HepG2 (cell line): ENCODE data around the gene SALL2. TPM values are rescaled to one million over a fixed set of nuclear protein-coding genes. Genes with fewer than 3 reads are reported as not detected.
A peak's percentile ranks its signal among the peaks of the same experiment; 100 is the strongest.

Experiments used
- ATF7 ChIP-seq, 2 experiments: fragments of 450-650 bp in 1 of 2; sonication (generic) in 1 of 2; formaldehyde crosslinking in 1 of 2; IDR thresholded peaks; 2 replicates each; pipeline versions ENCODE4 v1.4.0 to v1.6.1; 2016 to 2020; ENCODE audit warnings: antibody characterized with exemption in 1 of 2, mild to moderate bottlenecking in 1 of 2, missing genetic modification reagents in 1 of 2
- CC2D1A ChIP-seq: sonication (generic); formaldehyde crosslinking; IDR thresholded peaks from 2 replicates; pipeline ENCODE4 v1.8.1; 2023; ENCODE audit warnings: mild to moderate bottlenecking, missing genetic modification reagents
- DMTF1 ChIP-seq: sonication (generic); formaldehyde crosslinking; IDR thresholded peaks from 2 replicates; pipeline ENCODE4 v1.4.0; 2020; ENCODE audit warnings: mild to moderate bottlenecking, missing genetic modification reagents
- DNMT3B ChIP-seq: conservative IDR thresholded peaks from 2 replicates; pipeline ENCODE4 v1.6.1; 2016; ENCODE audit warnings: missing biosample characterization, control low read depth
- HOXA5 ChIP-seq: sonication (generic); formaldehyde crosslinking; IDR thresholded peaks from 2 replicates; pipeline ENCODE4 v1.4.0; 2020; ENCODE audit warnings: missing genetic modification reagents
- IKZF1 ChIP-seq: fragments of 450-650 bp; IDR thresholded peaks from 2 replicates; pipeline ENCODE4 v1.7.1; 2016
- IRF9 ChIP-seq: sonication (generic); formaldehyde crosslinking; IDR thresholded peaks from 2 replicates; pipeline ENCODE4 v1.8.0; 2022; ENCODE audit warnings: missing genetic modification reagents, mild to moderate bottlenecking, borderline replicate concordance
- KDM1A ChIP-seq: IDR thresholded peaks from 2 replicates; pipeline ENCODE4 v1.6.1; 2016; ENCODE audit warnings: missing compliant biosample characterization
- MATR3 ChIP-seq: sonication (generic); formaldehyde crosslinking; IDR thresholded peaks from 2 replicates; pipeline ENCODE4 v1.4.0; 2020; ENCODE audit warnings: missing genetic modification reagents
- MTA3 ChIP-seq: sonication (generic); formaldehyde crosslinking; IDR thresholded peaks from 2 replicates; pipeline ENCODE4 v1.4.0; 2020; ENCODE audit warnings: missing genetic modification reagents
- MXD3 ChIP-seq: IDR thresholded peaks from 2 replicates; pipeline ENCODE4 v1.6.1; 2016; ENCODE audit warnings: mild to moderate bottlenecking, missing biosample characterization, missing genetic modification reagents
- NFYB ChIP-seq: sonication (generic); formaldehyde crosslinking; IDR thresholded peaks from 2 replicates; pipeline ENCODE4 v1.4.0; 2020; ENCODE audit warnings: missing genetic modification reagents
- NONO ChIP-seq, 2 experiments: fragments of 450-650 bp in 1 of 2; sonication (generic) in 1 of 2; formaldehyde crosslinking in 1 of 2; IDR thresholded peaks in 1 of 2; conservative IDR thresholded peaks in 1 of 2; 2 replicates each; pipeline versions ENCODE4 v1.6.1 to v1.8.0; 2017 to 2022; ENCODE audit warnings: mild to moderate bottlenecking in 1 of 2, missing genetic modification reagents in 1 of 2, moderate library complexity in 1 of 2
- PBX3 ChIP-seq: sonication (generic); formaldehyde crosslinking; IDR thresholded peaks from 2 replicates; pipeline ENCODE4 v1.8.1; 2023; ENCODE audit warnings: missing genetic modification reagents, inconsistent platforms, borderline replicate concordance
- PHB2 ChIP-seq: fragments of 450-650 bp; IDR thresholded peaks from 2 replicates; pipeline ENCODE4 v1.6.1; 2018; ENCODE audit not compliant: partially characterized antibody
- POLR2A ChIP-seq, 2 experiments: IDR thresholded peaks; 2 replicates each; pipeline ENCODE4 v1.6.1; 2011; ENCODE audit warnings: low read depth in 2 of 2, low read length in 2 of 2, mild to moderate bottlenecking in 1 of 2, moderate library complexity in 1 of 2; ENCODE audit not compliant: insufficient read depth in 1 of 2
- RBFOX2 ChIP-seq: fragments of 200-400 bp; formaldehyde crosslinking; IDR thresholded peaks from 2 replicates; pipeline ENCODE4 v1.6.1; 2017; ENCODE audit warnings: low read depth, mild to moderate bottlenecking, low read length
- RXRB ChIP-seq: IDR thresholded peaks from 2 replicates; pipeline ENCODE4 v1.6.1; 2016; ENCODE audit warnings: borderline replicate concordance, missing genetic modification reagents, missing compliant biosample characterization
- SIN3A ChIP-seq: IDR thresholded peaks from 2 replicates; pipeline ENCODE4 v1.6.1; 2011; ENCODE audit warnings: low read depth, mild to moderate bottlenecking, control low read depth, low read length, borderline replicate concordance
- SIX1 ChIP-seq: sonication (generic); formaldehyde crosslinking; IDR thresholded peaks from 2 replicates; pipeline ENCODE4 v1.4.0; 2020; ENCODE audit warnings: missing genetic modification reagents, borderline replicate concordance
- TAF1 ChIP-seq: sonication (generic); formaldehyde crosslinking; IDR thresholded peaks from 2 replicates; pipeline ENCODE4 v1.4.0; 2020; ENCODE audit warnings: missing genetic modification reagents
- ZFP82 ChIP-seq: sonication (generic); formaldehyde crosslinking; IDR thresholded peaks from 2 replicates; pipeline ENCODE4 v1.5.1; 2020; ENCODE audit warnings: mild to moderate bottlenecking, missing genetic modification reagents, borderline replicate concordance
- ZNF136 ChIP-seq: sonication (generic); formaldehyde crosslinking; IDR thresholded peaks from 2 replicates; pipeline ENCODE4 v1.8.1; 2022; ENCODE audit warnings: low read depth, mild to moderate bottlenecking, moderate library complexity, missing genetic modification reagents
- ZNF781 ChIP-seq: sonication (generic); formaldehyde crosslinking; IDR thresholded peaks from 2 replicates; pipeline ENCODE4 v1.5.1; 2020; ENCODE audit warnings: borderline replicate concordance, mild to moderate bottlenecking, missing genetic modification reagents; ENCODE audit errors: not compliant biosample characterization
- ZNF816 ChIP-seq: sonication (generic); formaldehyde crosslinking; IDR thresholded peaks from 2 replicates; pipeline ENCODE4 v1.8.0; 2022; ENCODE audit warnings: missing genetic modification reagents, mild to moderate bottlenecking, borderline replicate concordance
- polyA plus RNA-seq, 8 experiments: library from polyadenylated mRNA; depleted of rRNA in 3 of 8; stranded (reverse) in 7 of 8; unstranded in 1 of 8; fragments of >200 nt; fragmentation: Illumina TruSeq in 4 of 8; extraction: Trizol in 4 of 8; gene quantifications; 2 replicates each; pipeline versions ENCODE4 v1.2.1 to v1.2.3, GENCODE V29; 2011 to 2016; ENCODE audit warnings: low read depth in 4 of 8, missing spikeins in 1 of 8, mixed read lengths in 1 of 8; ENCODE audit not compliant: insufficient read depth in 1 of 8
- total RNA-seq, 5 experiments: library from RNA; depleted of rRNA; stranded (reverse); fragments of >200 nt; fragmentation: Illumina TruSeq; extraction: Trizol; gene quantifications; 2 replicates each; pipeline ENCODE4 v1.2.3, GENCODE V29; 2016; ENCODE audit warnings: low read depth in 1 of 5

Gene SALL2
- total and polyA plus RNA-seq, 2 of the 13 experiments (the other 11 are each of a cell fraction or from before 2014, with no cell fraction given) = 4.9 to 5.8 TPM

GRCh38 chr14:21475767-21476522, 50.2 kb downstream of the SALL2 start (continued):
- TF ChIP-seq CC2D1A (CRISPR knock-in tag) (no peak), ZFP82 (CRISPR knock-in tag) (no peak), ATF7 (IDR thresholded peaks at IDR 0.05) (no peak), ATF7 (CRISPR knock-in tag; IDR thresholded peaks at IDR 0.05) (no peak), ZNF816 (peak; percentile 41; the same call in 1 of the 2 replicates), MATR3 (CRISPR knock-in tag) (no peak), ZNF136 (CRISPR knock-in tag) (no peak), IKZF1 (no peak), KDM1A (CRISPR knock-in tag) (no peak), ZNF781 (CRISPR knock-in tag) (peak; percentile 7), NFYB (CRISPR knock-in tag) (no peak), TAF1 (peak; percentile 21; the same call in 1 of the 2 replicates), IRF9 (CRISPR knock-in tag) (no peak), SIX1 (0 out of 2 replicates have a peak, but pooled peaks have one; percentile 19), PHB2 (no peak), RXRB (CRISPR knock-in tag) (no peak), MTA3 (CRISPR knock-in tag) (no peak), DNMT3B (CRISPR knock-in tag) (no peak), POLR2A (IDR thresholded peaks at IDR 0.05; ENCODE audit: insufficient read depth in 1 of 2, low read depth in 2 of 2, low read length in 2 of 2) (no peak), NONO (IDR thresholded peaks at IDR 0.05) (no peak), NONO (CRISPR knock-in tag; conservative IDR thresholded peaks at IDR 0.05) (no peak), SIN3A (0 out of 2 replicates have a peak, but pooled peaks have one; percentile 20), DMTF1 (CRISPR knock-in tag) (no peak), HOXA5 (CRISPR knock-in tag) (no peak), RBFOX2 (no peak; the same call in 1 of the 2 replicates), MXD3 (CRISPR knock-in tag) (no peak), PBX3 (no peak)
